Activated effector memory CD4-positive, alpha-beta T cell treated with anti-CD3 and anti-CD28 coated beads, Interleukin-2, amount 50 U/mL, for 16 hours (primary cell): ENCODE measurements around the gene VAV3.
"Not testable (repeated sequence)": the region's sequence is repeated elsewhere in the genome, so short reads cannot be mapped to it uniquely, and the experiment has no call there.

Source experiments
- DNase-seq: peaks from one replicate; pipeline ENCODE4 v3.0.0-alpha.2; 2020

The VAV3 gene

DNA sequence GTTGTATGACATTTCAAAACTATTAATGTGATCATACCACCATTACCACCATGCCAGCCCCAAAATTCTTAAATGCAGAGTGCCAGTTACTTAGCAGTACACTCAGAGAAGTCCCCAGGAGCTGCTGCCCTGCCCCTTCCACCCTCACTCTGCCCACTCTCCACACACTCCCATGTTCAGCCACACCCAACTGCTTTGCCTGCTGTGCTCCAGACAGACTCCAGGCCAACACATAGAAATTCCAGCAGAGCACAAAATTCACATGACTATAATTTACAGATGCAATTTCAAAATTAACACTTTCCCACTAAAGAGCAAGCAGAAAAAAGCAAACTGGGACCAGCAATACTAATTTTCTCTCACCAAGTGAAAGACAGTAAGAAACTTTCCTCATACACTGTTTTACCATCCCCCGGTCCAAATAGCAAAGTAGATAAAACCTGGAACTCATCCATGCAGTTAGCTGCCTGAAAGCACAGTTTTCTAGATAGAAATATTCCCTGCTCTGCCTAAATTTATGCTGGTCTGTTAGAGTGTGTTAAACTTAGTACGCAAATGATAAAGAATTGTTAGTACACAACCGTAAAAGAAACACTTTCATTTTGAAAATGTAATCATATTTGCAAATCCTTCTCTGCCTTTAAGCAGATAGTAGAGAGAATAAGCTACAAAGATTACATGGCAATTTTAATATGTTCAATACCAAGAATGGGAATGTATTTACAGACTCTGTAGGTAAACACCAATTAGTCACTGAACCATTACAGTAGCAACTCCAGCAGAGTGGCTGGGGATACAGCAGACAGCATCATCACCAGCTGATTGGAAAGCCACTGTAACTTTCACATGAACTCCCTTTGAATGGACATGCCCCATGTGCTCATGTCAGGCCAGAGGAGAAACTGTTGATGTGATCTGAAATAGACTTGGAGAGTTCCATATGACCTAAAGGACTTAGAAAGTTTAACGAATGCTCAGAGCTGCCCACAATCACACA, 176.5 kb downstream of the VAV3 start:
- no peak for DNase-seq

DNA sequence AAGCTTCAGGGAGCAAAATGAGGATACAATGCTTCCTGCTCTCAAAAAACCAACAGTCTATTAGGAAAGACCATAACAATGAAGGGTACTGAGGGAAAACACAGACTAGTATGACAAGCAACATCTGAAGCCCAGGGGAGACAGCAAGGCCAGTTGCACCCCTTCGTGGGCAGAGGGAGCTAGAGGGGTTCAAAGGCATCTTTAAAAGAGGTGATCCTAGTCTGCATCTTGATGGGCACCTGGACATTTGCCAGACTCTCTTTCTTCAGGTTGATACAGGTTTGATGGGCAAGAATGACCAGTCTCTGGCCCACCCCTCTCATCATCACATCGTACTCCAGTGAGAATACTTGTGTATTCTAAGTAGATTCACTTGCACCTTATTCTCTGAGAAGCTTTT, 177.7 kb downstream of the VAV3 start:
- no peak for DNase-seq

DNA sequence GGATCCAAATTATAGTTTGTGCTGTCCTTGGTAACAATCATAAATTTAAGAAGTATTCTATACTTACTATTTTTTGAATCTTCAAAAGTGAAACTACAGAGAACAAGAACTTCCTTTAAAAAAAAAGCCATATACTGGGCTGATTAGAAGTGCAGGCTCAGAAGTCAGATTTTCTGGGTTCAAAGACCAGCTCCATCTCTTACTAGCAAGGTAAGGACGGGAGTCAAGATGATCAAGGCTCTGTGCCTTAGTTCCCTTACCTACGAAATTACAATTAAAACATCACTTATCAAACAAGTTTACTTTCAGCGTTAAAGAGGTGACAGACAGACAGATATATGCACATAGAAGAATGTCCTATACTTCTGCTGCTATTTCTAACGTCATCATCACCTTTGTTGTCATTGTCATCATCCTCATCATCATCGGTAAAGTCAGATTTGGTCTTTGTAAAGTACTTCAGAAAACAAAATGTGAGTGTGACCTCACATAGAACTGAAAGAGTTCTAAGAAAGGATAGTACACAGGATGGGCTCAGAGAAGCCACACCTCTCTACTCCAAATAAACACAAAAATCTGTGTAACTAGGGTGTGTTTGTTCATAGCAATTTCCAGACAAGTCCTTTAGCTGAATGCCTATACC, 178.7 kb downstream of the VAV3 start:
- no peak for DNase-seq

DNA sequence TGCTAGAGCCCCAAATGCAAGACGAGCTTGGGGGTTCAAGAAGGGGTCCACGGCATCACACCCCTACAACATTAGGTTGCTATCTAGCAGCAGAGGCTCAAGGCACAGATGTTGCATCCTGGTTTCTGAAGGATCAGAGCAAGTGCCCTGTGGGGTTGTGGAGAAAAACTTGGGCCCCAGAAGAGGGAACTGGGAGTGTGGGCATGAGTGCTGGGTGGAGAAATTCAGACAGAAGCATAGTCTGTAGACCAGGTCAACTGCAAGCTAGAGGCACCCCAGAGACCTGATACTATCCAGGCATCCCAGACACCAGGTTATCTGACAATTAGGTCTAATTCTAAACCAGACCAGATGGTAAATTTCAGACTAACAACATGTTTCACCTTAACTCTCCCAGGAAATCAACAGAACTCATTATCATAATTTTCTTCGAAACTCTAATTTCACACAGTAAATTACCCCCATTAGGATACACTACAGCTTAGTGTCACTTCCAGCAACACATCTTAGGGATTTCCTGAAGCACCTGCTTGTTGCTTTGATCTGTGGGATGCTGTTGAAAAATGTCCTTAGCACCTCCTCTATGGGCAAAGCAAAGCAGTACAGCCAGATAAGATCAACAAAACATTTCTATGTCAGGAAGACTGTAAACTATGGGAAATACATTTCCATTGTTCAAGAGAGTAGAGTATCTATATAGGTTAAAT, 179.3 kb downstream of the VAV3 start:
- no peak for DNase-seq

- DNase-seq: no peak
Observed at GRCh38 chr1:107782217-107782845, 182.6 kb downstream of the VAV3 start.

DNA sequence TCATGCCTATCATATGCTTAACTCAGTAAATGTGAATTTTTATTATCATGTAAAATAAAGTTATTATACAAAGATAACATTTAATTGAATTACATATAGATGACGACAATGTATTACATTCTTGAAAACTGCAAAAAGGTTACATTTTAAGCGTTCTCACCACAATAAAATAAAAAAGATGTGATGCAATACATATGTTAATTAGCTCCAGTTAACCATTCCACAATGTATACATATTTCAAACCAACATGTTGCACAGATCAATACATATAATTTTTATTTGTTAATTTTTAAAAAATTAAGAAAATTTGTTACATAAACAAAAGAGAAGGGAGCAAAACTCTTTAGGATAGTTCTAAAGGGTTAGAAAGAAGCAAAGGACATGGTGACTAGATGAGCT, 183.7 kb downstream of the VAV3 start:
- DNase-seq: no peak

DNA sequence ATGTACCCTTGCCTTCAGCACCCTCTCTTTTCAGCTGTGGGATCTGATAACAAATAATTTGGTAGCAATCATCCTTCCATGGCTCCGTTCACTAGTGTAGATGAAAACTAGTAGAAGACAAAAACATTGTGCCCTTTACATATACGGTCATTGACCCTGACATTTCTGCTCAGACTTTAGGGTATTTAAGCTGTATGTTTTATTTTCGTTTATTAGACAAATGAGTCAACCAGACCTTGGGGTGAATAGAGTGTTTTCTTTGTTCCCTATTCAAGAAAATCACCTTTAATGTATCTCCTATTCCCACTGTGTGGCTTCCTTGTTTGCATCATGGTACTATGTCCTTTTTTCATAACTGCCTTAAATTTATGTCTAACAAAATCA, 187.3 kb downstream of the VAV3 start:
- no peak for DNase-seq

GRCh38 chr1:107776900-107777663, 187.9 kb downstream of the VAV3 start:
- no peak for DNase-seq

- no peak for DNase-seq
Observed at GRCh38 chr1:107771377-107771776, 193.6 kb downstream of the VAV3 start.

GRCh38 chr1:107767156-107767582, 197.8 kb downstream of the VAV3 start:
- DNase-seq: no peak

DNA sequence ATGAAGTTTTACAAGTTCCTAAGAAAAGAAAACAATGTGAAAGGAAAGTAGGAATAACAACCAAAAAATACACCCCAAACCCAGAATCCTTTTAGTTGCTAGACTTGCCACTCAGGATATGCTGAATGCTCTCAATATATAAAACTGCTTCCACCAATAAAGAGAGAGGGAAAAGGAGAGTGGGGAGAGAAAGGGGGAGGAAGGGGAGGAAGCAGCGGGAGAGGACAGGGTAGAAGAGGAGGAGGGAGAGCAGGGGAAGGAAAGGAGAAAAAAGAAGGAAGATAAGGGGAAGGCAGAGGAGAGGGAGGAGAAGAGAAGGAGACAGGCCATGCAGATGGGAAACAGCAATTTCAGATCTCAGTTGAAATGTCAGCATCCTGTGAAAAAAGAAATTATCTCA, 198.4 kb downstream of the VAV3 start:
- DNase-seq: no peak

DNA sequence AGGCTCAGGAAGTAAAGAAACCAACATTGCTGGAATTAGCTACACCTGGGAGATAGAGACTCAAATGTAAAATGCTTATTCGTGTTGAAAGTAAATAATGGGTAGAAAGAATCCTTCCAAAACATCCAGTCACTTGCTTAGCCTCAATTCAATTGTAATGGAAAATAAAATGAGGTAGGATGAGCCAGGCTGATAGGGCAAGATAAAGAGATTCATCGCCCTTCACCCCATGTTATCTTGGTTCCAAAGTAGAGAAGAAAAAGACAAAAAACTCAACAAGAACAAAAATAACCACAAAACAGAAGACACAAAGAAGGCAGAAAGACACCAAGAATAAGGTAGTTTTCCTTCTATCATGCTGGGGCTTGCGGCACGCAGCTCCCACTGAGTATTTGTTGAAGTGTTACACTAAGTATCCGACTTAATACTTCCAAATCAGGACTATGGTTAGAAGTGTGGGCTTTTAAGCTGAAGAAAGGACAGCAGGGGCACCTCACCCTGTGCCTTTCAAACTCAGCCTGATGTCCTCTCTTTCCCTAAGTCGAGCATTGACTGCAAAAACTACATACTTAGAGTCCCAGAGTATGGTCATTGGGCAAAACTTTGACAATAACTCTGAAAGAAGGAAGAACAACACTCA, 202.1 kb downstream of the VAV3 start:
- no peak for DNase-seq

GRCh38 chr1:107760065-107760464, 204.9 kb downstream of the VAV3 start:
- DNase-seq: no peak

DNA sequence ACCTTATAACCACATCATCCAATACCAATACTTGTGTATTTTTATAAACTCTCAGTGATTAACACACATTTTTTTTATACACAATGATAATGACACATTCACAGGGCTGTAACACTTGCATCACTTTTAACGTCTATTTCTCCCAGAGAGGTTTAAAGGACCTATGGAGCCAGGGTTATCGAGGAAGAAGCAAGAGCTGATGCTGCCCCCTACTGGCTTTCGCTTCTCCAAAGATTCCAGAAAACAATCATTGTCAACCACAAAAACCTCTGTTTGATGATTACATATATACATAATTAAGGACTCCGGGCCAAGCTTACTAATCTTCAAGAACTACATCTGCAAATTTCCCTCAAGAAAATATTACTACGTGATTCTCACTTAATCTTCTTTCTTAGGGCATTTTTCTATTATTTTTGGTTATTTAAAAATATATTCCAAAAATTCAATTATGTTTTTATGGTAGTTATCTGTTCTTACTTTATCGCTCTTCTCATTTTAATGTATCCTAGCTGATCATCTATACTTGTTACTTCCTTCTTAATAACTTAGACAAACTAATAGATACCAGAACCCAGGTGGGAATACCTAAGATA, 214.5 kb downstream of the VAV3 start:
- DNase-seq: no peak

DNA sequence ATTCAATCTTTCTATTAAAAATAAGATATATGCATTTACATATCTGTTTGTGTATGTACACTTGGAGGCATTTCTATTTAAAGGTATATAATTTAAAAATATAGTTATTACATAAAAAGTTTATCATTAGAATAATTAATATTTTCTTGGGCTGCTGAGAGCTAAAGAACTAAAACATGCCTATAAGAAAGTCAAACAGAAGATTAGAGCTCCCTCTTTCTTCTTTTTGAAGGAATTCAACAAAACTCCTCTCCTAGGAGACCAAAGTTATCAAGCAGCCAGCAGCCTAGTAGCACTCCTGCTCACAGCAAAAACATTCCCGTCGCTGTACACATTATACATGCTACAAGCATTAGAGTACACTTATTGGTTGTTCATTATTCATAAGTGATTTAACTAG, 216.4 kb downstream of the VAV3 start:
- no peak for DNase-seq

DNA sequence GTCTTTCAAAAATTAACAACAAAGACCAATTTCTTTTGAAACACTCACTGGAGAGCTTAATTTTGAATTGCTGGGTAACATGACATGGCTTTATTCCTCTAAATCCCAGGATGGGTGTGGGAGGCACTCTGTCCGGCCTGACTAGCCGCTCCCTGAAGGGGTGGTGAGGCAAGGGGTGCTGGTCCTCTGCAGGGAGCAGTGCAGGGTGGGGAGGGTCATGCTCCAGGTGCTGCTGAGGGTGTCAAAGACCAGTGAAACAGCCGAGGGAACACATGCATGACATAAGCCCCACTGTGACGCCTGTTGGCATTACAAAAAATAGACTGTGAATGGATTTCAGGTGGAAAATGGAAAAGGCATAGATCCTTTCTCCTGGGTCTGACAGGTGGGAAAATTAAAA, 223.7 kb downstream of the VAV3 start:
- no peak for DNase-seq

DNA sequence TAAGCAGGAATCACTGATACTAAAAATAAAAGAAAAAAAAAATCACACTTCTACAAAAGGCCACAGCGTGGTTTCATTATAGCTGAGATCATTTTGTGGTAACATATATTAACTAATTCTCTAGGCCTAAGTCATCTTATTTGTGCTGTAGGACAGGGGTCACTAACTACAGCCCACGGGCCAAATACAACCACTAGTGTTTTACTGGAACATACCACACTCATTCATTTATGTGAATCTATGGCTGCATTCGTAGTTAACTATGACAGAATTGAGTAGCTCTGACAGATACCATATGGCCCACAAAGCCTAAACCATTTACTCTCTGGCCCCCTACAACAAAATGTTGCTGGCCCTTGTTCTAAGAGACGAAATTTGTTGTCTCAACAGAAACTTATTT, 224.4 kb downstream of the VAV3 start:
- no peak for DNase-seq

- DNase-seq: no peak
Observed at GRCh38 chr1:107739651-107740050, 225.3 kb downstream of the VAV3 start.

DNA sequence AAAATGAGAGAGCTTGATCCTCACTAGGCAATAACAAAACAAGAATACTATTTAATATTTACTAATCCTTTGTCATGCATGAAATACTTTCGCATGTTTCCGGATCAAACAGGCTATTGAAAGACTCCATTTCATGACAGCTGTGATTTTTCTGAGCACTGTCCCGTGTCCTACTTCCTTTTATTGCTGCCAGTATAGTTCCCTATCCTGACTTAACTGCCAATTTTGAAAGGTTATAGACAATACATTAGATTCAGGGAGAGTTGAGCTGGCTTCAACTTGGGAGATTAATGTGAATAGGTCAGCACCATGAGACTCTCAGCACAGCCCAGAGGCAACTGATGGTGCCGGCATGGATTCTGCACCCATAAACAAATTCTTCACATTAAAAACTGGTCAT, 225.8 kb downstream of the VAV3 start:
- DNase-seq: no peak

DNA sequence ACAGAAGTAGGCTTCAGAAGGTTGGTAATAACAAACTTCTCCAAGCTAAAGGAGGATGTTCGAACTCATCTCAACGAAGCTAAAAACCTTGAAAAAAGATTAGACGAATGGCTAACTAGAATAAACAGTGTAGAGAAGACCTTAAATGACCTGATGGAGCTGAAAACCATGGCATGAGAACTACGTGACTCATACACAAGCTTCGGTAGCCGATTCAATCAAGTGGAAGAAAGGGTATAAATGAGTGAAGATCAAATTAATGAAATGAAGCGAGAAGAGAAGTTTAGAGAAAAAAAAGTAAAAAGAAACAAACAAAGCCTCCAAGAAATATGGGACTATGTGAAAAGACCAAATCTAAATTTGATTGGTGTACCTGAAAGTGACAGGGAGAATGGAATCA, 231.6 kb downstream of the VAV3 start:
- DNase-seq: not testable (repeated sequence)

DNA sequence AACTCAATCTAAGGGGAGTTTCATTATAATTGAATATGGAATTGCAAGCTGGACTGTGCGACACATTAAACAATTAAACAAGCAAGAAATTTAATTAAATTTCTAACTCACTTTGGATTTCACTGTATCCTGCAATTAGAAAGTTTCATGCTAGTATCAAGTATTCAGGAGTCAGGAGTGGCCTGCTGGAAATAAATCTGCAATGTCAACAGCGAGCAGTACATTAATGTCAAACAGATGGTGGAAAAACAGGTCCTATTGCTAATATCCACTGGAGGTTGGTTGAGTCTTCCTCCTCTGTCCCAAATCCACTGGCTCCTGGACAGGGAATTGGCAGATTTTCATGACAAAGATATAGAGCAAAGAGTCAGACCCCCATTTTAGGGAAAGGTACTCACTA, 237.1 kb downstream of the VAV3 start:
- DNase-seq: no peak
